ENCODE measurements around the gene CAMTA1.
A peak's percentile ranks its signal among the peaks of the same experiment; 100 is the strongest.
"Not testable (repeated sequence)": the region's sequence is repeated elsewhere in the genome, so short reads cannot be mapped to it uniquely, and the experiment has no call there.

Gene CAMTA1

GRCh38 chr1:6831366-6831765, 46.1 kb downstream of the CAMTA1 start:
- H2AFZ ChIP-seq (ENCODE audit: low read length): no peak overlapping the region
- H3K9me3 ChIP-seq (replicated peaks; ENCODE audit: insufficient read depth, low read length): no peaks in the 10 kb centered on the region
- H3K27ac ChIP-seq (ENCODE audit: low read length): peak overlapping the region; percentile 3; the same call in 1 of the 2 replicates
- H3K4me2 ChIP-seq (ENCODE audit: low read depth, low read length): no peak overlapping the region; the same call in 1 of the 2 replicates
- no peaks in the 10 kb centered on the region for H3K9me2 ChIP-seq (replicated peaks; ENCODE audit: insufficient read depth, low read length)
- no peak for DNase-seq
- no peaks in the 10 kb centered on the region for H3K36me3 ChIP-seq (replicated peaks; ENCODE audit: insufficient read depth, low read length)
- H3F3A ChIP-seq (ENCODE audit: insufficient read depth, low read length): peaks cover 11% of the 10 kb centered on the region
- no peaks in the 10 kb centered on the region for H4K20me1 ChIP-seq (ENCODE audit: insufficient read depth, low read length)
- H3K9ac ChIP-seq (ENCODE audit: low read length): no peak overlapping the region
- H3K27me3 ChIP-seq (replicated peaks; ENCODE audit: insufficient read depth, low read length): no peaks in the 10 kb centered on the region
- peaks cover 16% of the 10 kb centered on the region for H3K4me1 ChIP-seq (ENCODE audit: low read length)
- no peak overlapping the region for H3K4me3 ChIP-seq (ENCODE audit: low read length)
- TF ChIP-seq, protein P1, sequence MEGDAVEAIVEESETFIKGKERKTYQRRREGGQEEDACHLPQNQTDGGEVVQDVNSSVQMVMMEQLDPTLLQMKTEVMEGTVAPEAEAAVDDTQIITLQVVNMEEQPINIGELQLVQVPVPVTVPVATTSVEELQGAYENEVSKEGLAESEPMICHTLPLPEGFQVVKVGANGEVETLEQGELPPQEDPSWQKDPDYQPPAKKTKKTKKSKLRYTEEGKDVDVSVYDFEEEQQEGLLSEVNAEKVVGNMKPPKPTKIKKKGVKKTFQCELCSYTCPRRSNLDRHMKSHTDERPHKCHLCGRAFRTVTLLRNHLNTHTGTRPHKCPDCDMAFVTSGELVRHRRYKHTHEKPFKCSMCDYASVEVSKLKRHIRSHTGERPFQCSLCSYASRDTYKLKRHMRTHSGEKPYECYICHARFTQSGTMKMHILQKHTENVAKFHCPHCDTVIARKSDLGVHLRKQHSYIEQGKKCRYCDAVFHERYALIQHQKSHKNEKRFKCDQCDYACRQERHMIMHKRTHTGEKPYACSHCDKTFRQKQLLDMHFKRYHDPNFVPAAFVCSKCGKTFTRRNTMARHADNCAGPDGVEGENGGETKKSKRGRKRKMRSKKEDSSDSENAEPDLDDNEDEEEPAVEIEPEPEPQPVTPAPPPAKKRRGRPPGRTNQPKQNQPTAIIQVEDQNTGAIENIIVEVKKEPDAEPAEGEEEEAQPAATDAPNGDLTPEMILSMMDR (IDR thresholded peaks at IDR 0.05; ENCODE audit: low read length): no peak
- TF ChIP-seq EZH2phosphoT487 (IDR thresholded peaks at IDR 0.05; ENCODE audit: low read length): no peak
- TF ChIP-seq EZH2 (optimal IDR thresholded peaks at IDR 0.05; ENCODE audit: low read depth, low read length): no peak
- H3K79me2 ChIP-seq (ENCODE audit: low read length): peaks cover 44% of the 10 kb centered on the region

DNA sequence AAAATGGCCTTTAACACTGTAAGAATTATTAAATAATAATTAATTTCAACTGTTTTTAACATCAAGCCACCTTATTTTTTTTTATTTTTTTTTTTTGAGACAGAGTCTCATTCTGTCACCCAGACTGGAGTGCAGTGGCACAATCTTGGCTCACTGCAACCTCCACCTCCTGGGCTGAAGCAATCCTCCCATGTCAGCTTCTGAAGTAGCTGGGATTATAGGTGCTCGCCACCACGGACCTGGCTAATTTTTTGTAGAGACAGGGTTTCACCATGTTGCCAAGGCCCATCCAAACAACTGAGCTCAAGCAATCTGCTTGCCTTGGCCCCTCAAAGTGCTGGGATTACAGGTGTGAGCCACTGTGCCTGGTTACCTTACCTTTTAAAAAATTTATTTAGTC, 46.8 kb downstream of the CAMTA1 start:
- not testable (repeated sequence) for H2AFZ ChIP-seq (ENCODE audit: low read length); DNase-seq; H4K20me1 ChIP-seq (ENCODE audit: insufficient read depth, low read length); H3K36me3 ChIP-seq (replicated peaks; ENCODE audit: insufficient read depth, low read length); H3K27me3 ChIP-seq (replicated peaks; ENCODE audit: insufficient read depth, low read length); H3K9me2 ChIP-seq (replicated peaks; ENCODE audit: insufficient read depth, low read length); H3K9me3 ChIP-seq (replicated peaks; ENCODE audit: insufficient read depth, low read length)
- Histone ChIP-seq H3K4me2 (ENCODE audit: low read depth, low read length) (peak overlapping the region; percentile 71), H3K79me2 (ENCODE audit: low read length) (peaks cover 42% of the 10 kb centered on the region), H3K9ac (ENCODE audit: low read length) (peak overlapping the region; percentile 44; the same call in 1 of the 2 replicates), H3K4me1 (ENCODE audit: low read length) (peaks cover 16% of the 10 kb centered on the region), H3F3A (ENCODE audit: insufficient read depth, low read length) (peaks cover 11% of the 10 kb centered on the region), H3K27ac (ENCODE audit: low read length) (peak overlapping the region; percentile 70; the same call in 1 of the 2 replicates), H3K4me3 (ENCODE audit: low read length) (peak overlapping the region; percentile 40)

DNA sequence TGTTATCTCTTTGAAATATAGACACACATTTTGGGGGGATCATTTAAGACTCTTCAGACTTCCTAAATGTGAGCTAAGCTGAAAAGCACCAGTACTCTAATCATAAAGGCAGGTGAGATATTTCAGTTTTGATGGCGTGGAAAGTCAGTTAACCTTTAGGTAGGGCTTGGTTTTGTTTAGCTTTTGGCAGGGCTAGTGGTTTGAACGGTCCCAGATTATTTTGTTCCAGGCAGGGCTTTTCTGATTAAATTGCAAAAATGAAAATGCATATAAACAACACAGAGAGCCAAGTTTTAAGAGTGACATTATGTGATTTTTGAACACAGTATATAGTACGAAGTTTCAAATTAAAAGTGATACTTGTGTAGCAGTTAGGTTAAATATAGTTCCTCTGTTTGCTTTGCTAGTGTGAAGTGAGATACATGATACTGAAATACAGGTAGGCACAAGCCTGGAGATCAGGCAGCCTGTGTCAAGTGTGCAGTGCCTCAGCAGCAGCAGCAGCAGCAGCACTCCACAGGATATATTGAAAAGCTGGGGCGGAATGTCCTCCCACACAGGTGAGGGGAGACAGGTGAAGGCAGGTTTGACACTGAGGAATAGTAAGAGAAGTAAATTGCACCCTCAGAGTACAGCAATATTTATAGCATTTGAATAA, 47.4 kb downstream of the CAMTA1 start:
- H3K79me2 ChIP-seq (ENCODE audit: low read length): peaks cover 36% of the 10 kb centered on the region
- no peaks in the 10 kb centered on the region for H4K20me1 ChIP-seq (ENCODE audit: insufficient read depth, low read length)
- no peak for TF ChIP-seq EZH2 (optimal IDR thresholded peaks at IDR 0.05; ENCODE audit: low read depth, low read length)
- peak overlapping the region; percentile 70 for H3K27ac ChIP-seq (ENCODE audit: low read length)
- peaks cover 16% of the 10 kb centered on the region for H3K4me1 ChIP-seq (ENCODE audit: low read length)
- peak overlapping the region; percentile 44; the same call in 1 of the 2 replicates for H3K9ac ChIP-seq (ENCODE audit: low read length)
- H3K4me2 ChIP-seq (ENCODE audit: low read depth, low read length): peak overlapping the region; percentile 71
- peaks cover 11% of the 10 kb centered on the region for H3F3A ChIP-seq (ENCODE audit: insufficient read depth, low read length)
- peak overlapping the region; percentile 40 for H3K4me3 ChIP-seq (ENCODE audit: low read length)
- no peak overlapping the region for H2AFZ ChIP-seq (ENCODE audit: low read length)
- no peaks in the 10 kb centered on the region for H3K9me3 ChIP-seq (replicated peaks; ENCODE audit: insufficient read depth, low read length)
- H3K27me3 ChIP-seq (replicated peaks; ENCODE audit: insufficient read depth, low read length): no peaks in the 10 kb centered on the region
- peak; percentile 71 for DNase-seq
- H3K36me3 ChIP-seq (replicated peaks; ENCODE audit: insufficient read depth, low read length): no peaks in the 10 kb centered on the region
- H3K9me2 ChIP-seq (replicated peaks; ENCODE audit: insufficient read depth, low read length): no peaks in the 10 kb centered on the region

DNA sequence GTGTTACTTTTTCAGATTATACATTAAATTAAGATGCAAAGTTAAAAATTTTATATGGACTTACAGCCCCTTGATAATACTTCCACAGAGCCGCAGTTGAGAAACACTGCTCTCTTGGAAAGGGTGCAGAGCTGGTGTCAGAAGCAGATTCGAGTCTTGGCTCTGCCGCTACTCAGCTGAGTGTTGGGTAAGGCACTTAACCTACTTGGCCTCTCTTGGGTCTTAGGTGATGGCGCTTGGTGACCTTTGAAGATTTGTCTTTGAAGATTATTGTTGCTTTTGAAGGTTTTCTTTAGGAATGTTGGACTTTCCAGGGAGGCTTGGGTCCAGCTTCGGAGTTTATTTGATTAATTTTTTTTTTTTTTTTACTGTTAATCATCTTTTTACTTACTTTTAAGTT, 48.5 kb downstream of the CAMTA1 start:
- Histone ChIP-seq H3K9me2 (replicated peaks; ENCODE audit: insufficient read depth, low read length) (no peaks in the 10 kb centered on the region), H3K4me3 (ENCODE audit: low read length) (no peak overlapping the region), H3K27ac (ENCODE audit: low read length) (no peak overlapping the region), H3K4me2 (ENCODE audit: low read depth, low read length) (no peak overlapping the region), H4K20me1 (ENCODE audit: insufficient read depth, low read length) (no peaks in the 10 kb centered on the region), H3K27me3 (replicated peaks; ENCODE audit: insufficient read depth, low read length) (no peaks in the 10 kb centered on the region), H3K4me1 (ENCODE audit: low read length) (peaks cover 16% of the 10 kb centered on the region), H3K9me3 (replicated peaks; ENCODE audit: insufficient read depth, low read length) (no peaks in the 10 kb centered on the region), H3K9ac (ENCODE audit: low read length) (no peak overlapping the region), H2AFZ (ENCODE audit: low read length) (no peak overlapping the region), H3F3A (ENCODE audit: insufficient read depth, low read length) (peaks cover 11% of the 10 kb centered on the region), H3K36me3 (replicated peaks; ENCODE audit: insufficient read depth, low read length) (no peaks in the 10 kb centered on the region), H3K79me2 (ENCODE audit: low read length) (peaks cover 43% of the 10 kb centered on the region)
- TF ChIP-seq EZH2phosphoT487 (IDR thresholded peaks at IDR 0.05; ENCODE audit: low read length): no peak
- TF ChIP-seq EZH2 (optimal IDR thresholded peaks at IDR 0.05; ENCODE audit: low read depth, low read length): no peak
- TF ChIP-seq, protein P1 (IDR thresholded peaks at IDR 0.05; ENCODE audit: low read length): no peak
- no peak for DNase-seq
